Karpas-422 (cell line): ENCODE measurements around the gene PRRC2A. TPM values are rescaled to one million over a fixed set of nuclear protein-coding genes. Genes with fewer than 3 reads are reported as not detected.
A peak's percentile ranks its signal among the peaks of the same experiment; 100 is the strongest.

ENCODE experiments used
- small RNA-seq: library from RNA; depleted of rRNA; stranded (forward); fragments of <200 nt; gene quantifications from one replicate; pipeline ENCODE3, GENCODE V24; 2014
- total RNA-seq: library from RNA; depleted of rRNA; stranded (reverse); fragments of >200 nt; shearing (Covaris generic); gene quantifications from 2 replicates; pipeline ENCODE4 v1.2.3, GENCODE V29; 2014; ENCODE audit warnings: low replicate concordance; rRNA removed

The PRRC2A gene
- total RNA-seq, 1 experiment from 2014 or later: 123 TPM

Small RNAs within 50 kb of the gene (small RNA-seq; reads per million reads assigned to genes)
- gene MIR6832 (not detected), gene RF00019 (not detected), gene SNORA38 (29.1 reads per million, percentile 98 among the genes with 10 or more reads in this experiment), gene UQCRHP1 (not detected)

Other genes with a start within 250 kb of the PRRC2A start
- gene MICA, start 217.1 kb upstream of the PRRC2A start, total RNA-seq: not detected in 2 replicates
- gene MICB, start 122.6 kb upstream of the PRRC2A start, total RNA-seq: 13.2 and 15.7 TPM in 2 replicates
- gene MCCD1, start 91.8 kb upstream of the PRRC2A start, total RNA-seq: not detected in 2 replicates
- gene DDX39B, start 78.7 kb upstream of the PRRC2A start, total RNA-seq: 412 and 561 TPM in 2 replicates
- 15.2 and 34.9 TPM in 2 replicates for gene ATP6V1G2, start 74.1 kb upstream of the PRRC2A start, total RNA-seq
- gene NFKBIL1, start 73.1 kb upstream of the PRRC2A start, total RNA-seq: 21.8 and 46.1 TPM in 2 replicates
- 71.1 and 128 TPM in 2 replicates for gene LTA, start 48.4 kb upstream of the PRRC2A start, total RNA-seq
- gene TNF, start 45.1 kb upstream of the PRRC2A start, total RNA-seq: 223 and 233 TPM in 2 replicates
- 74.1 and 241 TPM in 2 replicates for gene LTB, start 38.3 kb upstream of the PRRC2A start, total RNA-seq
- 5.1 and 6.6 TPM in 2 replicates for gene LST1, start 34.4 kb upstream of the PRRC2A start, total RNA-seq
- gene NCR3, start 27.7 kb upstream of the PRRC2A start, total RNA-seq: not detected in 2 replicates
- gene AIF1, start 5.5 kb upstream of the PRRC2A start, total RNA-seq: 0.76 TPM in 1 of 2 replicates, not detected in the other
- 145 and 229 TPM in 2 replicates for gene BAG6, start 31.9 kb downstream of the PRRC2A start, total RNA-seq
- 6.7 and 7.6 TPM in 2 replicates for gene APOM, start 35.2 kb downstream of the PRRC2A start, total RNA-seq
- gene C6orf47, start 40.1 kb downstream of the PRRC2A start, total RNA-seq: 13.8 and 35.6 TPM in 2 replicates
- 18.6 and 26.2 TPM in 2 replicates for gene GPANK1, start 44.3 kb downstream of the PRRC2A start, total RNA-seq
- 178 and 212 TPM in 2 replicates for gene CSNK2B, start 45.4 kb downstream of the PRRC2A start, total RNA-seq
- gene LY6G5B, start 49.3 kb downstream of the PRRC2A start, total RNA-seq: 3.4 and 7.3 TPM in 2 replicates
- 0.51 TPM in 1 of 2 replicates, not detected in the other for gene LY6G5C, start 60.4 kb downstream of the PRRC2A start, total RNA-seq
- 55.6 and 92.1 TPM in 2 replicates for gene ABHD16A, start 82.6 kb downstream of the PRRC2A start, total RNA-seq
- gene LY6G6F, start 86.2 kb downstream of the PRRC2A start, total RNA-seq: not detected in 2 replicates
- gene LY6G6D, start 94.6 kb downstream of the PRRC2A start, total RNA-seq: not detected in 2 replicates
- not detected in 2 replicates for gene LY6G6C, start 101.0 kb downstream of the PRRC2A start, total RNA-seq
- not detected in 2 replicates for gene MPIG6B, start 102.7 kb downstream of the PRRC2A start, total RNA-seq
- gene DDAH2, start 108.6 kb downstream of the PRRC2A start, total RNA-seq: 13.3 and 24.0 TPM in 2 replicates
- gene CLIC1, start 115.8 kb downstream of the PRRC2A start, total RNA-seq: 385 and 405 TPM in 2 replicates
- gene MSH5, start 119.3 kb downstream of the PRRC2A start, total RNA-seq: 30.5 and 58.4 TPM in 2 replicates
- 1.8 and 14.0 TPM in 2 replicates for gene SAPCD1, start 141.9 kb downstream of the PRRC2A start, total RNA-seq
- gene VWA7, start 156.6 kb downstream of the PRRC2A start, total RNA-seq: 0.29 and 0.34 TPM in 2 replicates
- 38.0 and 43.0 TPM in 2 replicates for gene VARS1, start 175.0 kb downstream of the PRRC2A start, total RNA-seq
- 44.9 and 57.4 TPM in 2 replicates for gene LSM2, start 186.3 kb downstream of the PRRC2A start, total RNA-seq
- 0.72 TPM in 1 of 2 replicates, not detected in the other for gene HSPA1L, start 194.6 kb downstream of the PRRC2A start, total RNA-seq
- 0.32 TPM in 1 of 2 replicates, not detected in the other for gene HSPA1A, start 194.8 kb downstream of the PRRC2A start, total RNA-seq
- 78.6 and 143 TPM in 2 replicates for gene HSPA1B, start 207.0 kb downstream of the PRRC2A start, total RNA-seq
- 23.7 and 38.7 TPM in 2 replicates for gene NEU1, start 242.1 kb downstream of the PRRC2A start, total RNA-seq